ENCODE data around the gene SLC12A5. TPM values are rescaled to one million over a fixed set of nuclear protein-coding genes. Genes with fewer than 3 reads are reported as not detected.

SLC12A5 gene
- total RNA-seq, 1 donor from 2014 or later: not detected

DNA sequence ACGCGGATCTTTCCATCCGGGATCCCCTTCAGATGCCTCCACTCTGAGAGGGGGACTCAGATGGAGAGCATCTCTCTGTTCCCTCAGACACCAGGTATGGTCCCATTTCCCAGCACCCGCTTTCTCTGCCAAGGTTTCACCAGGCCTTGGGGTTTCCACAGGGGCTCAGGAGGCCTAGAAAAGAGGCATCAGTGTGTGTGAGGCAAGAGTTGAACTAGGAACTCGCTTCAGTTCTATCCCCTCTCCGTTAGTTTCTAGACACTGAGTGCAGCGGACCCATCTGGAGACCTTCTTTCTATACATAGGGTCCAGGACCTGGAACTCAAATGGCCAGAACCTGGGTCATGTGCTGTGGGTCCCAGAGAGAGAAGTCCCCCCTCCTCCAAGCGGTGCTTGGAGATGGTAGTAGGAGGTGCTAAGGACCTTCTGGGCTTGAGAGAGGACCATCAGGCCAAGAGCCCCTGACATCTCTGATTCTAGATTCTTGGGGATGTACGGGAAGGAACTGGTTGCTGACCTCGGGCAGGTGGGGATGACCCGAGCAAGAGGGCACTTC, 2.1 kb downstream of the SLC12A5 start:
- Mint-ChIP-seq H3K27me3 (ENCODE audit: unreplicated experiment) (peaks cover 53% of the 10 kb centered on the region), H3K36me3 (ENCODE audit: unreplicated experiment) (no peaks in the 10 kb centered on the region), H3K4me1 (ENCODE audit: unreplicated experiment) (no peaks in the 10 kb centered on the region), H3K27ac (ENCODE audit: unreplicated experiment) (no peak overlapping the region), H3K9me3 (ENCODE audit: unreplicated experiment) (no peaks in the 10 kb centered on the region), H3K4me3 (ENCODE audit: unreplicated experiment) (no peak overlapping the region)
- TF ChIP-seq CTCF (IDR thresholded peaks at IDR 0.05): no peak
- no peak for DNase-seq (ENCODE audit: extremely low spot score, unreplicated experiment)

DNA sequence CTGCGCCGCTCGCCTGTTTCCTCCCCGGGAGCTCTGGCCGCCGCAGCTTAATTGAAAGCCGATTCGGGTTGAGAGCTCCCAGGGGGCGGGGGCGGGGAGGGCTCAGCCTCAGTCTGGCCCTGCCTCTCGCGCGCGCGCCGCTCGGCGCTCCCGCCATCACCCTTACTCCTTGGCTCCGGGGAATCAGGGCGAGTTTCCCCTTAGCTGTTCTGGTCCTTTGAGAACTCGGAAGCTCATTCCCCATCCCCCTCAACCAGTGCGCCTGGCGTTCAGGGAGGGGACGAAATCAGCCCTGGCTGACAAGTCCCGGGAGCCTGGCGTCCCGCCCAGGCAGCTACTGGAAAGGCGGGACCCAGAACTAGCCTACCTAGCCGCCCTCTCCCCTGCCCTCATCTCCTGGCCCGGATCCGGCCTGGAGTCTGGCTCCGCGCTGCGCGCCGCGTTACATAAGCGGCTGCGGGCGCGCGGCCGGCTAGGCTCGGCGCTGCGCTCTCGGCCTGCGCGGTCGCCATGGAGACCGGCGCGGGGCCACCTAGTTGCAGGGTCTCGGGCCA, 2.8 kb downstream of the SLC12A5 start:
- DNase-seq (ENCODE audit: extremely low spot score, unreplicated experiment): no peak
- H3K27me3 Mint-ChIP-seq (ENCODE audit: unreplicated experiment): peaks cover 60% of the 10 kb centered on the region
- no peaks in the 10 kb centered on the region for H3K9me3 Mint-ChIP-seq (ENCODE audit: unreplicated experiment)
- H3K4me1 Mint-ChIP-seq (ENCODE audit: unreplicated experiment): no peaks in the 10 kb centered on the region
- H3K4me3 Mint-ChIP-seq (ENCODE audit: unreplicated experiment): no peak overlapping the region
- no peak for TF ChIP-seq CTCF (IDR thresholded peaks at IDR 0.05)
- no peak overlapping the region for H3K27ac Mint-ChIP-seq (ENCODE audit: unreplicated experiment)
- no peaks in the 10 kb centered on the region for H3K36me3 Mint-ChIP-seq (ENCODE audit: unreplicated experiment)

GRCh38 chr20:46034039-46034438, 5.0 kb downstream of the SLC12A5 start:
- H3K27ac Mint-ChIP-seq (ENCODE audit: unreplicated experiment): no peak overlapping the region
- no peak for DNase-seq (ENCODE audit: extremely low spot score, unreplicated experiment)
- H3K27me3 Mint-ChIP-seq (ENCODE audit: unreplicated experiment): peaks cover 54% of the 10 kb centered on the region
- no peak for TF ChIP-seq CTCF (IDR thresholded peaks at IDR 0.05)
- H3K36me3 Mint-ChIP-seq (ENCODE audit: unreplicated experiment): no peaks in the 10 kb centered on the region
- no peaks in the 10 kb centered on the region for H3K4me1 Mint-ChIP-seq (ENCODE audit: unreplicated experiment)
- H3K4me3 Mint-ChIP-seq (ENCODE audit: unreplicated experiment): no peak overlapping the region
- H3K9me3 Mint-ChIP-seq (ENCODE audit: unreplicated experiment): no peaks in the 10 kb centered on the region

GRCh38 chr20:46035253-46035652, 6.2 kb downstream of the SLC12A5 start:
- no peak for DNase-seq (ENCODE audit: extremely low spot score, unreplicated experiment)
- Mint-ChIP-seq H3K27me3 (ENCODE audit: unreplicated experiment) (peaks cover 48% of the 10 kb centered on the region), H3K9me3 (ENCODE audit: unreplicated experiment) (no peaks in the 10 kb centered on the region)

GRCh38 chr20:46035713-46036112, 6.7 kb downstream of the SLC12A5 start:
- H3K27me3 Mint-ChIP-seq (ENCODE audit: unreplicated experiment): peaks cover 45% of the 10 kb centered on the region
- no peak for DNase-seq (ENCODE audit: extremely low spot score, unreplicated experiment)
- H3K4me3 Mint-ChIP-seq (ENCODE audit: unreplicated experiment): no peak overlapping the region
- no peaks in the 10 kb centered on the region for H3K9me3 Mint-ChIP-seq (ENCODE audit: unreplicated experiment)
- H3K27ac Mint-ChIP-seq (ENCODE audit: unreplicated experiment): no peak overlapping the region
- TF ChIP-seq CTCF (IDR thresholded peaks at IDR 0.05): no peak
- H3K4me1 Mint-ChIP-seq (ENCODE audit: unreplicated experiment): no peaks in the 10 kb centered on the region
- H3K36me3 Mint-ChIP-seq (ENCODE audit: unreplicated experiment): no peaks in the 10 kb centered on the region

More at GRCh38 chr20:46035253-46035652, 6.2 kb downstream of the SLC12A5 start:
- no peaks in the 10 kb centered on the region for H3K36me3 Mint-ChIP-seq (ENCODE audit: unreplicated experiment)
- H3K4me3 Mint-ChIP-seq (ENCODE audit: unreplicated experiment): no peak overlapping the region
- no peaks in the 10 kb centered on the region for H3K4me1 Mint-ChIP-seq (ENCODE audit: unreplicated experiment)
- no peak overlapping the region for H3K27ac Mint-ChIP-seq (ENCODE audit: unreplicated experiment)
- no peak for TF ChIP-seq CTCF (IDR thresholded peaks at IDR 0.05)

All from osteocyte (in vitro differentiated cells).